T-cell (primary cell): ENCODE measurements around the gene COQ2. TPM values are rescaled to one million over a fixed set of nuclear protein-coding genes. Genes with fewer than 3 reads are reported as not detected.

Source experiments
- ATAC-seq, 4 experiments: fragments of 200-7000 bp in 3 of 4; fragments of 150-1000 bp in 1 of 4; cut with Tn5 transposase; replicated peaks in 1 of 4; 1 replicate in 3 of 4; 2 replicates in 1 of 4; pipeline ENCODE4 v1.10.0; 2021; ENCODE audit warnings: moderate library complexity in 3 of 4, mild to moderate bottlenecking in 2 of 4, moderate number of reproducible peaks in 1 of 4
- CTCF ChIA-PET, 2 donors: fragments of 300-600 bp; sonication (Branson Sonifier 250); formaldehyde crosslinking; loops; one replicate each; lab custom pipeline; 2022; ENCODE audit warnings: antibody characterized with exemption in 2 of 2; lab: Charles Lee
- POLR2A ChIA-PET, 2 donors: fragments of 300-600 bp; sonication (Branson Sonifier 250); formaldehyde crosslinking; loops; one replicate each; lab custom pipeline; 2022; ENCODE audit warnings: antibody characterized with exemption in 2 of 2; lab: Charles Lee
- DNase-seq, 35 experiments: peaks; one replicate each; pipeline versions ENCODE4 v3.0.0 to v3.0.0-alpha.2; 2013 to 2023
- H3K27ac ChIP-seq: one replicate; pipeline ENCODE4 v1.5.1; 2013; ENCODE audit warnings: low read length
- H3K27me3 ChIP-seq, 2 experiments: replicated peaks in 1 of 2; 1 replicate in 1 of 2; 2 replicates in 1 of 2; pipeline versions ENCODE4 v1.6.1 to v1.7.0; 2013; ENCODE audit warnings: low read length in 1 of 2, mixed read lengths in 1 of 2; ENCODE audit not compliant: control insufficient read depth in 2 of 2, insufficient read depth in 2 of 2; ENCODE audit errors: extremely low read depth in 1 of 2
- H3K36me3 ChIP-seq, 2 donors: 1 replicate in 1 of 2; 2 replicates in 1 of 2; pipeline versions ENCODE4 v1.6.1 to v1.7.0; 2013; ENCODE audit warnings: low read length in 1 of 2; ENCODE audit not compliant: control insufficient read depth in 2 of 2, insufficient read depth in 1 of 2; ENCODE audit errors: extremely low read depth in 1 of 2
- H3K4me1 ChIP-seq, 2 experiments: 1 replicate in 1 of 2; 2 replicates in 1 of 2; pipeline versions ENCODE4 v1.6.1 to v1.7.0; 2013; ENCODE audit warnings: low read length in 2 of 2, mixed read lengths in 1 of 2; ENCODE audit not compliant: insufficient read depth in 2 of 2, control insufficient read depth in 1 of 2; ENCODE audit errors: extremely low read depth in 1 of 2
- H3K4me3 ChIP-seq, 2 donors: 1 replicate in 1 of 2; 2 replicates in 1 of 2; pipeline versions ENCODE4 v1.5.1 to v1.7.0; 2013; ENCODE audit warnings: mild to moderate bottlenecking in 2 of 2, low read length in 1 of 2, moderate library complexity in 1 of 2; ENCODE audit not compliant: control insufficient read depth in 1 of 2; ENCODE audit errors: extremely low read depth in 1 of 2
- H3K9me3 ChIP-seq: 2 replicates; pipeline ENCODE4 v1.7.0; 2013
- H3K27ac Mint-ChIP-seq, 2 donors: one replicate each; pipeline ENCODE4 v1.8.0; 2020 to 2021; ENCODE audit warnings: mild to moderate bottlenecking in 2 of 2, mixed read lengths in 2 of 2
- H3K27me3 Mint-ChIP-seq, 2 donors: one replicate each; pipeline ENCODE4 v1.8.0; 2021 to 2022; ENCODE audit warnings: mixed read lengths in 2 of 2
- H3K36me3 Mint-ChIP-seq: one replicate; pipeline ENCODE4 v1.8.0; 2021; ENCODE audit warnings: mixed read lengths
- H3K4me1 Mint-ChIP-seq, 3 donors: one replicate each; pipeline ENCODE4 v1.8.0; 2020 to 2022; ENCODE audit warnings: mixed read lengths in 3 of 3, mild to moderate bottlenecking in 1 of 3
- H3K4me3 Mint-ChIP-seq, 3 donors: one replicate each; pipeline ENCODE4 v1.8.0; 2020 to 2022; ENCODE audit warnings: mild to moderate bottlenecking in 3 of 3, mixed read lengths in 3 of 3, moderate library complexity in 3 of 3
- H3K9me3 Mint-ChIP-seq, 3 donors: one replicate each; pipeline ENCODE4 v1.8.0; 2020 to 2022; ENCODE audit warnings: mixed read lengths in 3 of 3
- WGBS: methylation state at CpG from one replicate; pipeline ENCODE4 v1.1.5; 2013; ENCODE audit warnings: missing lambda C conversion rate; ENCODE audit not compliant: insufficient coverage; 5-methylcytosine and 5-hydroxymethylcytosine counted together
- total RNA-seq, 35 experiments: library from RNA in 6 of 35; stranded (reverse) in 6 of 35; fragments of 120-200 nt in 1 of 35; gene quantifications; one replicate each; pipeline versions ENCODE4 v1.2.1 to v1.2.4 and lab custom pipeline; 2013 to 2026

Gene COQ2
- total RNA-seq, 5 donors from 2014 or later (not counting 1 experiment from before 2014, with no cell fraction given) = 4.7 to 9.7 (median 6.2) TPM

DNA sequence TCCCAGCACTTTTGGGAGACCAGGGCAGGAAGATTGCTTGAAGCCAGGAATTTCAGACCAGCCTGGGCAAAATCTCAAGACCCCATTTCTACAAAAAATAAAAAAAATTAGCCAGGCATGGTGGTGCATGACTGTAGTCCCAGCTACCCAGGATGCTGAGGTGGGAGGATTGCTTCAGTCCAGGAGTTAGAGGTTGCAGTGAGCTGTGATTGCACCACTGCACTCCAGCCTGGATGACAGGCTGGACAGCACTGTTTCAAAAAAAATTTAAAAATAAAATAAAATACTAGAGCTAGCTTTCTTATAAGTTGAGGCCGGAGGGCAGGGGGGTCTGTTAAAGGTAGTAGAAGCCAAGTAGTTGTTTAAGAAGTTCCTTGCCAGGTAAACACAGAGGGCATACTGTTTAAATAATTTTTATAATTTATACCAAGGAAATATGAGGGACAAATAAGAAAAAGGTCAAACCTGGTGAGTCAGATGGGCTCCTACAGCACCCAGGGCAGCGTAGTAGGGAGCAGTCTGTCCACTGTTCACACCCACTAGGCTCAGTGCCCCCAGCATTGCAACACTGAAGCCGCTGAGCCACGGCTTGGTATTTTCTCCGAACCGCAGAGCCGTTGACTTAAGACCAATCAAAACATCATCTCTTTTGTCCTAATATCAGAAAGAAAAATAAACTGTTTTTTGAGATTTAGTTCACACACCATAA is 17.3 kb downstream of the COQ2 start:
- ATAC-seq = no peak
- no peak overlapping the region for H3K4me3 Mint-ChIP-seq
- CTCF ChIA-PET = interaction anchor here (0.9 to 3.5 kb wide), 5 partner anchors 14 to 211 kb away, joined by 3 to 30 read pairs (median 8); partner anchors contain the start of gene COQ2 (in 1 of the 2)
- no peaks in the 10 kb centered on the region for H3K27me3 Mint-ChIP-seq
- no peaks in the 10 kb centered on the region for H3K9me3 Mint-ChIP-seq
- DNase-seq = no peak
- no peaks in the 10 kb centered on the region for H3K27me3 ChIP-seq
- peaks cover 8 to 14% of the 10 kb centered on the region in 2 donors for H3K36me3 ChIP-seq
- 83% methylated on average over 1 of the region's 7 CpGs for WGBS
- H3K4me3 ChIP-seq = no peak overlapping the region
- peaks cover 0 to 8% of the 10 kb centered on the region in 2 experiments for H3K4me1 ChIP-seq
- H3K27ac ChIP-seq = no peak overlapping the region
- no peaks in the 10 kb centered on the region for H3K9me3 ChIP-seq
- peaks cover 34% of the 10 kb centered on the region for H3K36me3 Mint-ChIP-seq
- H3K27ac Mint-ChIP-seq = no peak overlapping the region
- POLR2A ChIA-PET = no interaction called here
- peaks cover 0 to 8% (median 7%) of the 10 kb centered on the region in 3 donors for H3K4me1 Mint-ChIP-seq

DNA sequence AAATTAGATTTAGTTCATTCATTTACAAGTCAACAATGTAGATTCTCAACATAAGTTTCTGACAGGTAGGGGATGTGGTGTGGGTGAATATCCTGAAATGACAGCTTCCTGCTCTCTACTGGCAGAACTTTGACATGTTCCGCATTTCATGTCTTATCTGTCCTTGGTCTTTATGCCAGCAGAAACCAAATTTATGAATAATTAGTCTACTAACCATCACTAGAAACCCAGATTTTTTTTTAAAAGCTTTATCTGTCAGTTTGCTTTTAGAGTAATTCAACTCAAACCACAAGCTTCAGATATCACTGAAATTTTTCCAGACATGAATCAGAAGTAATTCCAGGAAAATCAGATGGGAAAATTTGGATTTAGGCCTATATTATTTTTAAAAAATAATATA is 17.9 kb downstream of the COQ2 start:
- WGBS = no CpG with 5 or more reads among the region's 1 CpG
- peak in 2 of 35 experiments; percentile 8 to 31 for DNase-seq
- Histone ChIP-seq H3K27ac (no peak overlapping the region), H3K4me1 (peaks cover 0 to 8% of the 10 kb centered on the region in 2 experiments), H3K4me3 (no peak overlapping the region), H3K36me3 (peaks cover 8 to 15% of the 10 kb centered on the region in 2 donors), H3K27me3 (no peaks in the 10 kb centered on the region), H3K9me3 (no peaks in the 10 kb centered on the region)
- H3K9me3 Mint-ChIP-seq = no peaks in the 10 kb centered on the region
- H3K27me3 Mint-ChIP-seq = no peaks in the 10 kb centered on the region
- peaks cover 0 to 8% (median 7%) of the 10 kb centered on the region in 3 donors for H3K4me1 Mint-ChIP-seq
- peaks cover 30% of the 10 kb centered on the region for H3K36me3 Mint-ChIP-seq
- ChIA-PET CTCF (interaction anchor here (0.9 to 3.5 kb wide), 5 partner anchors 15 to 210 kb away, joined by 3 to 30 read pairs (median 8); partner anchors contain the start of gene COQ2 (in 1 of the 2)), POLR2A (interaction anchor here in 1 of 2 donors (1.0 kb wide), 1 partner anchor 14 kb away, joined by 3 read pairs; no protein-coding TSS in a partner anchor)
- H3K27ac Mint-ChIP-seq = no peak overlapping the region
- peak; percentile 38 to 59 (median 52) for ATAC-seq
- no peak overlapping the region for H3K4me3 Mint-ChIP-seq

DNA sequence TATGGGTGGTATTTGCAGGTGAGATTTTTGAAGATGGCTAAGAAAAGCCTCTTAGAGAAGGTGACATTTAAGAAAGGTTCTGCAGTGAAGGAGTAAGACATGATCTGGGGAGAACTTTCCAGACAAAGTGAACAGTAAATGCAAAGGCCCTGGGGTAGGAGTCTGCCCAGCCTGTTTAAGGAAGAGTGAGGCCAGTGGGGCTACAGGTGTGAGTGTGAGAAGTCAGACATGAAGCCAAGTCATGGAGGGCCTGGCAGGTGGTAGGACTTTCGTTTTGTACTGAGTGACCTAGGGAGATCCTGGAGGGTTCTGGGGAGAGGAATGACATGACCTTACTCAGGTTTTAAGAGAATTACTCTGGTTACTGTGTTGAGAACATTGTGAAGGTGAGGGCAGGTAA is 21.5 kb downstream of the COQ2 start:
- WGBS = no CpG with 5 or more reads among the region's 1 CpG
- Mint-ChIP-seq H3K9me3 (no peaks in the 10 kb centered on the region), H3K36me3 (peaks cover 25% of the 10 kb centered on the region), H3K4me1 (peaks cover 9 to 22% (median 15%) of the 10 kb centered on the region in 3 donors), H3K27ac (no peak overlapping the region), H3K4me3 (no peak overlapping the region), H3K27me3 (no peaks in the 10 kb centered on the region)
- Histone ChIP-seq H3K4me1 (peaks cover 0 to 12% of the 10 kb centered on the region in 2 experiments), H3K4me3 (no peak overlapping the region), H3K9me3 (no peaks in the 10 kb centered on the region), H3K36me3 (peaks cover 5 to 8% of the 10 kb centered on the region in 2 donors), H3K27ac (no peak overlapping the region), H3K27me3 (no peaks in the 10 kb centered on the region)
- POLR2A ChIA-PET = interaction anchor here in 1 of 2 donors (0.6 kb wide), 1 partner anchor 247 kb away, joined by 3 read pairs; no protein-coding TSS in a partner anchor
- no peak for ATAC-seq
- no peak for DNase-seq
- CTCF ChIA-PET = interaction anchor here (0.6 kb wide), 3 partner anchors 178 to 800 kb away, joined by 4 read pairs; no protein-coding TSS in a partner anchor

DNA sequence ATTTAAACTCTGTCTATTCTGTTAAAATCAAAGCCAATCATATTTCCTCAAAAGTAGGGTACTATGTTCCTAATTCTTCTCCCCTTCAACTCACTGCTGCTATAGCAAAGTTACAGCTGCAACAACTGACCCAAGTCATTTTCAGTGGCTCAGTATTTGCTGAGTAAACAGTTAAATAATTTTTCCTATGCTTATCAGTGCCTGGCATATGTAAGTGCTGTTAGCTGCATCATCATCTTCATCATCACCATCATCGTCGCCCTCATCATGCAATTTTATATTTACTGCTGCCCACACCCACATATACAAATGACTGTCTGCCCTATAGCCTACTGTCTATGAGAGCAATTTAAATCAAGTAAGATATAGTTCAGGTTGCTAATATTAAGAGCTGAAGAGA is 21.9 kb downstream of the COQ2 start:
- H3K27me3 ChIP-seq = no peaks in the 10 kb centered on the region
- no peaks in the 10 kb centered on the region for H3K27me3 Mint-ChIP-seq
- H3K4me3 ChIP-seq = no peak overlapping the region
- H3K9me3 ChIP-seq = no peaks in the 10 kb centered on the region
- ATAC-seq = no peak
- peaks cover 0 to 12% of the 10 kb centered on the region in 2 experiments for H3K4me1 ChIP-seq
- peaks cover 25% of the 10 kb centered on the region for H3K36me3 Mint-ChIP-seq
- DNase-seq = no peak
- H3K4me1 Mint-ChIP-seq = peaks cover 9 to 21% (median 13%) of the 10 kb centered on the region in 3 donors
- no CpG with 5 or more reads among the region's 2 CpGs for WGBS
- H3K36me3 ChIP-seq = peaks cover 5 to 8% of the 10 kb centered on the region in 2 donors
- H3K27ac ChIP-seq = no peak overlapping the region
- ChIA-PET CTCF (interaction anchor here (0.6 to 1.4 kb wide), 6 partner anchors 11 to 802 kb away, joined by 3 to 6 read pairs (median 4); no protein-coding TSS in a partner anchor), POLR2A (interaction anchor here in 1 of 2 donors (0.6 kb wide), 2 partner anchors 189 to 246 kb away, joined by 3 read pairs; no protein-coding TSS in a partner anchor)
- H3K27ac Mint-ChIP-seq = no peak overlapping the region
- H3K9me3 Mint-ChIP-seq = no peaks in the 10 kb centered on the region
- no peak overlapping the region for H3K4me3 Mint-ChIP-seq

- Mint-ChIP-seq H3K4me1 (peaks cover 9 to 19% (median 11%) of the 10 kb centered on the region in 3 donors), H3K27ac (no peak overlapping the region), H3K36me3 (peaks cover 27% of the 10 kb centered on the region), H3K4me3 (no peak overlapping the region), H3K9me3 (no peaks in the 10 kb centered on the region), H3K27me3 (no peaks in the 10 kb centered on the region)
- WGBS = 100% methylated on average over 2 of the region's 5 CpGs
- Histone ChIP-seq H3K27me3 (no peaks in the 10 kb centered on the region), H3K9me3 (no peaks in the 10 kb centered on the region), H3K4me3 (no peak overlapping the region), H3K27ac (no peak overlapping the region), H3K36me3 (peaks cover 5 to 6% of the 10 kb centered on the region in 2 donors), H3K4me1 (peaks cover 0 to 4% of the 10 kb centered on the region in 2 experiments)
- ATAC-seq = no peak
- ChIA-PET POLR2A (interaction anchor here (0.7 to 0.8 kb wide), 2 partner anchors 91 to 540 kb away, joined by 3 to 7 read pairs; no protein-coding TSS in a partner anchor), CTCF (interaction anchor here (0.7 to 2.0 kb wide), 14 partner anchors 13 to 789 kb away, joined by 3 to 28 read pairs (median 6); partner anchors contain the start of genes COPS4 (in 1 of the 2) and PLAC8 (in 1 of the 2))
- no peak for DNase-seq
Observed at GRCh38 chr4:83261307-83261706, 23.3 kb downstream of the COQ2 start.

- POLR2A ChIA-PET = interaction anchor here in 1 of 2 donors (0.6 kb wide), 1 partner anchor 268 kb away, joined by 9 read pairs; no protein-coding TSS in a partner anchor
- no peak overlapping the region for H3K4me3 Mint-ChIP-seq
- WGBS = no CpG with 5 or more reads among the region's 1 CpG
- DNase-seq = no peak
- Histone ChIP-seq H3K4me1 (peaks cover 0 to 4% of the 10 kb centered on the region in 2 experiments), H3K4me3 (no peak overlapping the region), H3K27ac (no peak overlapping the region), H3K27me3 (no peaks in the 10 kb centered on the region), H3K36me3 (peaks cover 5 to 6% of the 10 kb centered on the region in 2 donors), H3K9me3 (no peaks in the 10 kb centered on the region)
- H3K27me3 Mint-ChIP-seq = no peaks in the 10 kb centered on the region
- peaks cover 8 to 18% (median 9%) of the 10 kb centered on the region in 3 donors for H3K4me1 Mint-ChIP-seq
- peaks cover 23% of the 10 kb centered on the region for H3K36me3 Mint-ChIP-seq
- no peaks in the 10 kb centered on the region for H3K9me3 Mint-ChIP-seq
- CTCF ChIA-PET = interaction anchor here (0.9 to 2.3 kb wide), 9 partner anchors 8 to 189 kb away, joined by 4 to 17 read pairs (median 9); partner anchors contain the start of gene PLAC8 (in 1 of the 2)
- ATAC-seq = no peak
- H3K27ac Mint-ChIP-seq = no peak overlapping the region
Observed at GRCh38 chr4:83259586-83259985, 25.0 kb downstream of the COQ2 start.
